Stimulated activated CD4-positive, alpha-beta T cell treated with anti-CD3 and anti-CD28 coated beads, Interleukin-1b, Interleukin-23, amount 100 ng/mL, for 48 hours (primary cell): ENCODE measurements around the gene PCDHGB2.
"Not testable (repeated sequence)": the region's sequence is repeated elsewhere in the genome, so short reads cannot be mapped to it uniquely, and the experiment has no call there.

Source experiments
- DNase-seq: peaks from one replicate; pipeline ENCODE4 v3.0.0-alpha.2; 2020

The PCDHGB2 gene

GRCh38 chr5:141359790-141360426, at the start of gene PCDHGB2:
Gene PCDHGB2, plus strand, starts transcription at chr5:141359994. Its CDS starts 142 bp downstream, at chr5:141360136.
- no peak for DNase-seq

GRCh38 chr5:141313711-141314110, 46.1 kb upstream of the PCDHGB2 start:
- DNase-seq, result no peak

GRCh38 chr5:141316963-141317362, 42.8 kb upstream of the PCDHGB2 start:
- DNase-seq, result not testable (repeated sequence)

DNA sequence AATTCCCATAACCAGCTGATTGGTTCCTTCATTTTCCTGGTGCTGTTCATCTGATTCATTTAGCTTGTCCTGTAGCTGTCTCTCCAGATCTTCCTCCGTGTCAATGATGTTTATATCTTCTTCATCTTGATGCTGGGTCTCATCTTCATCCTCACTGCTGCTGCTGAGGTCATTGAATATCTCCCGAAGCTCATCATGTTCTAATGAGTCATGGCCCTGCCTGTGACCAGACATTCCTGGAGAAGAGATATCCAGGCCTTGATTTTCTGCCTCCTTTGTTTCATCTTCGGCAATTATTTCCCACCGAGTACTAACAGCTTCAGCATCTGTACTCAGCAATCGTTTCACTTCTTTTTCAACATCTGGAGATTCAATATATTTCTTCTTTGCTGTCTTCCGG, 40.6 kb upstream of the PCDHGB2 start:
- no peak for DNase-seq

DNA sequence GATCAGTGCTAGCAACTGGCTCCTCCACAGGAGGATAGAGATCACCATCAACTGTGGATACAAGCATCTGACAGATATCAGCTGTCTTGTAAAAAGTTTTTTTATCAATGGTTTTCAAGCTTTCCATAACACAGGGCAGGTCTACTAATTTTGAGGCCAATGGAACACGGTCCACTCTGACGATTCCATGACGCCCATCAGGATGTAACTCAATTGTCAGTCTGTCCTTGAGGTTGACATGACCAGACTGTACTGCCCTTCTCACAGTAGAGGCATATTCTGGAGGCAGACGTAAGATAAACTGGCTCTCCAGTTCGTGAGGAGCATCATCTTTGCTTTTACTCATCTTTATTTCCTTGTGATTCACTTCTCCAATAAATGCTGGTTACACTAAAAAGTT, 40.1 kb upstream of the PCDHGB2 start:
- no peak for DNase-seq

- peak; percentile 91 for DNase-seq
Measured at GRCh38 chr5:141320225-141321169, 39.3 kb upstream of the PCDHGB2 start, which contains the start of gene TAF7. Gene TAF7, minus strand, starts transcription at chr5:141320784. Its CDS starts 740 bp downstream, at chr5:141320044.

DNA sequence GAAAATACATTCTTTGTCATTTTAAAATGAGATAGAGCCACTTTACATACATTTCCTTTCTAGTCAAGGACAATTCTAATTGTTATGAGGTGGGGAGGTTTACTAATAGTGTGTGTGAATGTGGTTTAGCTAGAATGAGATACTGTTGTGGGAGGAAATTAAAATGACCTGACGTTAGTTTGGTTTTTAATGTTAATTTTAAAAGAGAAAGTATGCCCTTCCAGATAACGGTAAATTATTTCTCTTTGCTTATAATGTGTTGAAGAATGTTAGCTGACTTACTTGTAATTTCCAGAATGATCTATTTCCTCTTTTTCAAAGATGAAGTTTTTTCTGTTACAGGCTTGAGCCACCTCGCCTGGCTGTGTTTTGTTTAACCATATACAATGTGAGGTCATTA, 37.5 kb upstream of the PCDHGB2 start:
- no peak for DNase-seq

DNA sequence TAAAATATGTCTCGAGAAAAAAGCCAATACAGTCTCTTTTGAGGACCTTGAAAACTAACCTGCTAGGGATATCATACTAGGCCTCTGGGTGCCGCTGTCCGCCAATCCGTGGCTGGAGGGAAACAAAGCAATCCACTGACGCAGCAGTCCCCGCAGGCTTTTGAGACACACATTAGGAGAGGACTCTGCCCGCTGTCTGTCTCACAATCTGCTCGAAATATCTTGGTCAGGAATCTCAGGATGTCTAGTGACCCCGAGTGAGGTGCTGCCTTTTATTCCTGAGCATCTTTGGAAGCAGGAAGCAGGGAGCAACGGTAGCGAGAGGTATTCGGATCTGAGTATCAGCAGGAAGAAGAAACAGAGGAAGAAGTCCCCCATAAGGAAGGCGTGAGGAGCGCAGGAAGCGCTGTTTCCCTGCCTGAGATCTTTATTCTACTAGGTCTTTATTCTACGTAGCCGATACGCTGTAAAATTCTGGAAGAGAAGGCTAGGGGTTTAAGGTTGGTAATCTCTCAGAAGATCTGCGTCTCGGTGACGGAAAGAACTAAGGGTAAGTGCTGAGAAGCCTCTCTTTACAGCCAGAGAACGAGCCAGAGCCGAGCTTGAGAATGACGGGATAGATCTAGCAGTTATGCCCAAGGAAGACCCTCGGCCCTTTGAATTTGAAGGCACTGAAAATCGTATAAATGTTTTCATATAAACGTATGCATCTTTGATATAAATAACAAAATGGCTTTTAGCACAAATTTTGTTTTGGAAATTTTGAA, 33.5 kb upstream of the PCDHGB2 start:
- DNase-seq, result peak; percentile 71

DNA sequence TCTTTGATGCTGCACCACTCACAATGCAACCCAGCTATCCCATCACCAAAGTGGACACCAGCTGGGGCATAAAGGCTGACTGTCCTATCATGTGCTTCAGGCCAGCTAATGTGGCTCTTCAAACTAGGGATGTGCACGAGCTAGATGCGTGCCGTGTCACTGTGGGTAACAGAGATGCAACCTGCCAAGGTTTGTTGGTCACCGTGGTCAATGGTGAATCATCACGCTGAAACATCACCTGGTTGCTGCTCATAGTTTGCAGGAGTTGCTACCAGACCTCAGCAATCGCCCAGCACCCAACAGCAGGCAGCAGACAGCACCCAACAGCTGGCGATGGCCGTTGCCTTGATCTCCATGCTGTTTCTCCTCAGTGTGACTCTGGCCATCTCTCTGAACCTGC, 31.6 kb upstream of the PCDHGB2 start:
- DNase-seq, result no peak

DNA sequence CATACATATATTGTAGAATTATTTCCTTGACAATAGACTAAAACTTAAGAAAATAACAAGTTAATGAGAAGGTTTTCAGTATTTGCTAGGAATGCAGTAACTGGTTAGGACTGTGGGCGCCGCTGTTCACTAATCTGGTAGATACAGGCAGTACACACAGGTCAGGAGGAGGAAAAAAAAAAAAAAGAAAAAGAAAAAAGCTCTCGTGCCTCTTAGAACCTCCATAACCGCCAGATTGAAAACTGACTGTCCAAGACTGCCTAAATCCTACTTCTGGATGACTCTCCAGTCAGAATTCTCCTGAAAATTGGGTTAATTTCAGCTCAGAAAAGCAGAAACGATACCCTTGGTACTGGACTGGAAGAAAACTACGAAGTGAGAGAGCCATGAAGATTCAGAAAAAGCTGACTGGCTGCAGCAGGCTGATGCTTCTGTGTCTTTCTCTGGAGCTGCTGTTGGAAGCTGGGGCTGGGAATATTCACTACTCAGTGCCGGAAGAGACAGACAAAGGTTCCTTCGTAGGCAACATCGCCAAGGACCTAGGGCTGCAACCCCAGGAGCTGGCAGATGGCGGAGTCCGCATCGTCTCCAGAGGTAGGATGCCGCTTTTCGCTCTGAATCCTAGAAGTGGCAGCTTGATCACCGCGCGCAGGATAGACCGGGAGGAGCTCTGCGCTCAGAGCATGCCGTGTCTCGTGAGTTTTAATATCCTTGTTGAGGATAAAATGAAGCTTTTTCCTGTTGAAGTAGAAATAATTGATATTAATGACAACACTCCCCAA, 29.3 kb upstream of the PCDHGB2 start, which contains the start of gene PCDHGA1:
Gene PCDHGA1 (plus strand): TSS at position 216 of the 782 bp plus-strand sequence.
- DNase-seq, result no peak

DNA sequence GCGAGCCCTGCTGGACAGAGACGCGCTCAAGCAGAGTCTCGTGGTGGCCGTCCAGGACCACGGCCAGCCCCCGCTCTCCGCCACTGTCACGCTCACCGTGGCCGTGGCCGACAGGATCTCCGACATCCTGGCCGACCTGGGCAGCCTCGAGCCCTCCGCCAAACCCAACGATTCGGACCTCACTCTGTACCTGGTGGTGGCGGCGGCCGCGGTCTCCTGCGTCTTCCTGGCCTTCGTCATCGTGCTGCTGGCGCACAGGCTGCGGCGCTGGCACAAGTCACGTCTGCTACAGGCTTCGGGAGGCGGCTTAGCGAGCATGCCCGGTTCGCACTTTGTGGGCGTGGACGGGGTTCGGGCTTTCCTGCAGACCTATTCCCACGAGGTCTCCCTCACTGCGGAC, 27.2 kb upstream of the PCDHGB2 start:
- not testable (repeated sequence) for DNase-seq

DNA sequence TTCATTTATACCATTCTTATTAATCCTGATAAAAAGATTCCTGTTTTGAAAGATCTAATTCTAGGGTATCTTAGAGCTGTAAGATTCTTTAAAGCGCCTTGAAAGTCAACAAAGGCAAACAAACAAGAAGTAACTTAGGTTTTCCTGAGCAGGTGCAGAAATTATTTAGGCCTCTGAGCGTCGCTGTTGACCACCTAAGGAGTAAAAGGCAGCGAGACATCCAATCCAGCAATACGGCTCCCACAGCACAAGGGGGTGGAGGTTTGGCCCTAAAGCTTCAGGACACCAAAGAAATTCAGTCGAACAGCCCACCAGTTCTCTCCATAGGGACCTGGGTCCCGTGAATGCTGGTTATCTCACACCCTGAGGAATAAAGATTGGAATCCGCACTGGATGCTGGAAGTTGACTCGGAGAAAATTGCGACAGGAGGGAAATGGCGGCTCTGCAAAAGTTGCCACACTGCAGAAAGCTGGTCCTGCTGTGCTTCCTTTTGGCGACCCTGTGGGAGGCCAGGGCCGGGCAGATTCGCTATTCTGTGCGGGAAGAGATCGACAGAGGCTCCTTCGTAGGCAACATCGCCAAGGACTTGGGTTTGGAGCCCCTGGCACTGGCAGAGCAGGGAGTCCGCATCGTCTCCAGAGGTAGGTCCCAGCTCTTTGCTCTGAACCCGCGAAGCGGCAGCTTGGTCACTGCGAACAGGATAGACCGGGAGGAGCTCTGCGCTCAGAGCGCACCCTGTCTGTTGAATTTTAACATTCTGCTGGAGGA, 21.1 kb upstream of the PCDHGB2 start, which contains the start of gene PCDHGA2:
Gene PCDHGA2 (plus strand): TSS at position 223 of the 769 bp plus-strand sequence.
- no peak for DNase-seq

DNA sequence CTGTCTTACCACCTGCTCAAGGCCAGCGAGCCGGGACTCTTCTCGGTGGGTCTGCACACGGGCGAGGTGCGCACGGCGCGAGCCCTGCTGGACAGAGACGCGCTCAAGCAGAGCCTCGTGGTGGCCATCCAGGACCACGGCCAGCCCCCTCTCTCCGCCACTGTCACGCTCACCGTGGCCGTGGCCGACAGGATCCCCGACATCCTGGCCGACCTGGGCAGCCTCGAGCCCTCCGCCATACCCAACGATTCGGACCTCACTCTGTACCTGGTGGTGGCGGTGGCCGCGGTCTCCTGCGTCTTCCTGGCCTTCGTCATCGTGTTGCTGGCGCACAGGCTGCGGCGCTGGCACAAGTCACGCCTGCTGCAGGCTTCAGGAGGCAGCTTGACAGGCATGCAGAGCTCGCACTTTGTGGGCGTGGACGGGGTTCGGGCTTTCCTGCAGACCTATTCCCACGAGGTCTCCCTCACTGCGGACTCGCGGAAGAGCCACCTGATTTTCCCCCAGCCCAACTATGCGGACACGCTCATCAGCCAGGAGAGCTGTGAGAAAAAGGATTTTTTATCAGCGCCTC, 18.9 kb upstream of the PCDHGB2 start:
- DNase-seq, result not testable (repeated sequence)

DNA sequence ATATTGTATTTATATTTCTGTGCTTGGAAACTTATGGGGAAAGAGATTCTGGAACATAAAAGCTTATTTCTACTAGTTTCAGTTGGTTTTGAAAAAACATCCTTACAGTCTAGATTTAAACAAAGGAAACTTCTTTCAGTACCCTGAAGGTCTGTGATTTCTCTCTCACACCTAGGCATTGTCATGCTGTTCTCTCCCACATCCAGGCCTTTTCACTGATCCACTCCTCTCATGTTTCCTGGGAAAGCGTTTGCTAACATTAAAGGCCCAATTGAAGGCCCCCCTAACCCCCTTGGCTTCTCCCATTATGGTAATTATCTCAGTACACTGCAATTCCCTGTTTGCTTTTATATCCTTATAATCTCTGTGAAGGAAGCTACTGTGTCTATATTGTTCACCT, 17.0 kb upstream of the PCDHGB2 start:
- DNase-seq, result no peak

DNA sequence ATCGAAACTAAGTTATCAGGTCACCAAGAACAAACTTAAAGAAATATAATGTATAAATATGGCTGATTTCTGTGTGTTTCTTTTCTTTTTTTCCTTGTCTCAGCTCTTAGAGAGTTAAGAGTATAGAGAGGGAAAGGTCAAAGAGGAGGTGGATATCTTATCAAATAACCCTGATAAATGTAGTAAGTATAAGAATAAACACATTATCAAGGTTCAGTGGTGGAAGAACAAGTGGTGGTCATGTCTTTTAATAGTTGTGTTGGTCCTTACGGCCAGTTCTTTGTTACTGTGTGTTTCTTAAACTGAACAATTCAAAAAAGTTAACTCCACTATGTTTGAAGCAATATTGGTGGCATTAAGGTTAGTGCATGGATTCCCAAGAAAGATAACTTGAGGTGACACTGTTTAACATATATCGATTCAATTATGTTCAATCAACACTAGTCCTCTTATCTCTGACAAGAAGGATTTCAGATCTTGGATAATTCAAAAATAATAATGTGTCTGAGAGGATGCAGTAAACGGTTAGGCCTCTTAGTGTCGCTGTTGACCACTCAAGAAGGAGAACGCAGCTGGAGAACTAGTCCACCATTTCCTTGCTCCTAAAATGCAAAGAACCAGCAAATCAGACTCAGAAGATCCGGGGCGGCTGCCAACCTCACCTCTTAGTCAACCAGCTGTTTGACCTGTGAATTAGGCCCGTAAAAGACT, 16.4 kb upstream of the PCDHGB2 start, which contains the start of gene PCDHGA3:
Gene PCDHGA3 (plus strand): TSS at position 588 of the 711 bp plus-strand sequence. CDS start 205 bp downstream, outside the sequence.
- DNase-seq, result no peak

DNA sequence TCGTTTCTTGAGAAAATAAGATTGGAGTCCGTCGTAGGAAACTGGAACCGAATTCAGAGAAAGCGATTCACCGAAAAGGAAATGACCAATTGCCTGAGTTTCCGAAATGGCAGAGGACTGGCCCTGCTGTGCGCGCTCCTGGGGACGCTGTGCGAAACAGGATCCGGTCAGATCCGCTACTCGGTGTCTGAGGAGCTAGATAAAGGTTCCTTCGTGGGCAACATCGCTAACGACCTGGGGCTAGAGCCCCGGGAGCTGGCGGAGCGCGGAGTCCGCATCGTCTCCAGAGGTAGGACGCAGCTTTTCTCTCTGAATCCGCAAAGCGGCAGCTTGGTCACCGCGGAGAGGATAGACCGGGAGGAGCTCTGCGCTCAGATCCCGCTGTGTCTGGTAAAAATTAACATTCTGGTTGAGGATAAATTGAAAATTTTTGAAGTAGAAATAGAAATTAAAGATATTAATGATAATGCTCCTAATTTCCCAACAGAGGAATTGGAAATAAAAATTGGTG, 15.8 kb upstream of the PCDHGB2 start:
- DNase-seq, result no peak

DNA sequence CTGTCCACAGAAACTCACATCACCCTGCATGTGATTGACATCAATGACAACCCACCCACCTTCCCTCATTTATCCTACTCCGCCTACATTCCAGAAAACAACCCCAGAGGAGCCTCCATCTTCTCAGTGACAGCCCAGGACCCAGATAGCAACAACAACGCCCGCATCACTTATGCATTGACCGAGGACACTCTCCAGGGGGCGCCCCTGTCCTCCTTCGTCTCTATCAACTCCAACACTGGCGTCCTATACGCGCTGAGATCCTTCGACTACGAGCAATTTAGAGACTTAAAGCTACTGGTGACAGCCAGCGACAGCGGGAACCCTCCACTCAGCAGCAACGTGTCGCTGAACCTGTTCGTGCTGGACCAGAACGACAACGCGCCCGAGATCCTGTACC, 14.5 kb upstream of the PCDHGB2 start:
- DNase-seq, result no peak

DNA sequence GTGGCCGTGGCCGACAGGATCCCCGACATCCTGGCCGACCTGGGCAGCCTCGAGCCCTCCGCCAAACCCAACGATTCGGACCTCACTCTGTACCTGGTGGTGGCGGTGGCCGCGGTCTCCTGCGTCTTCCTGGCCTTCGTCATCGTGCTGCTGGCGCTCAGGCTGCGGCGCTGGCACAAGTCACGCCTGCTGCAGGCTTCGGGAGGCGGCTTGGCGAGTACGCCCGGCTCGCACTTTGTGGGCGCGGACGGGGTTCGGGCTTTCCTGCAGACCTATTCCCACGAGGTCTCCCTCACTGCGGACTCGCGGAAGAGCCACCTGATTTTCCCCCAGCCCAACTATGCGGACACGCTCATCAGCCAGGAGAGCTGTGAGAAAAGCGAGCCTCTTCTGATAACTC, 13.8 kb upstream of the PCDHGB2 start:
- not testable (repeated sequence) for DNase-seq

GRCh38 chr5:141349917-141350619, 9.7 kb upstream of the PCDHGB2 start, which contains the start of gene PCDHGB1:
Gene PCDHGB1, plus strand, starts transcription at chr5:141350099. Its CDS starts 162 bp downstream, at chr5:141350261.
- DNase-seq, result peak; percentile 35
